Right ventricle myocardium inferior (tissue), 1 donor: Measurements from ENCODE around the gene FAM107B. TPM values are rescaled to one million over a fixed set of nuclear protein-coding genes. Genes with fewer than 3 reads are reported as not detected.

Experiments
- ATAC-seq: fragments of 200-7000 bp; cut with Tn5 transposase; one replicate; pipeline ENCODE4 v1.9.1; 2020; ENCODE audit warnings: mild to moderate bottlenecking, moderate library complexity
- DNase-seq: peaks from one replicate; pipeline ENCODE4 v3.0.0; 2021; ENCODE audit errors: missing footprints
- intact Hi-C: fragments of 100-400 bp; cut with DNase I; formaldehyde crosslinking; loops from one replicate; pipeline ENCODE4 v1.11.0; 2022
- total RNA-seq: library from RNA; stranded (reverse); fragmentation: NEBNext Ultra II Directional; extraction: Animal tissue kit (Norgen Biotek cat#: 25700); gene quantifications from one replicate; pipeline ENCODE4 v1.2.1, GENCODE V29; 2021
- donor health status: DM: no; HTN: yes; CAD: no; lungs with severe emphysema.

The FAM107B gene
- total RNA-seq, 1 donor from 2014 or later = 4.2 TPM

GRCh38 chr10:14616955-14617730, 157.6 kb downstream of the FAM107B start:
- ATAC-seq = no peak
- intact Hi-C loops = no loop called here

DNA sequence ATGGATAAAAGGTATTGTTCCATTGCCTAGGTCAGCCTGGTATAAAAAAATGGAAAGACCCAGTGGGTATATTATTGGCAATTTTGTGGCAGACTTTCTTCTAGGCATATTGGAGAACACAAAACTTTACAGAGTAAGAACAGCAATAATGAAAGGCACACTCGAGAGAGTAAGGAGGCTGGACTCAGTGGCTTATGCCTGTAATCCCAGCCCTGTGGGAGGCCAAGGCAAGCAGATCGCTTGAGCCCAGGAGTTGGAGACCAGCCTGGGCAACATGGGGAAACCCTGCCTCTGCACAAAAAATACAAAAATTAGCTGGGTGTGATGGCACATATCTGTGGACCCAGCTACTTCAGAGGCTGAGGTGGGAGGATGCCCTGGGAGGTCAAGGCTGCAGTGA, 158.2 kb downstream of the FAM107B start:
- DNase-seq (no peak), ATAC-seq (no peak)
- intact Hi-C loops = no loop called here

More at GRCh38 chr10:14616955-14617730, 157.6 kb downstream of the FAM107B start:
- DNase-seq = no peak

- DNase-seq (no peak), ATAC-seq (no peak)
- intact Hi-C loops = no loop called here
Measured at GRCh38 chr10:14613588-14613920, 161.1 kb downstream of the FAM107B start.

- intact Hi-C loops = no loop called here
- ATAC-seq (no peak), DNase-seq (no peak)
Measured at GRCh38 chr10:14612873-14613587, 161.7 kb downstream of the FAM107B start.

DNA sequence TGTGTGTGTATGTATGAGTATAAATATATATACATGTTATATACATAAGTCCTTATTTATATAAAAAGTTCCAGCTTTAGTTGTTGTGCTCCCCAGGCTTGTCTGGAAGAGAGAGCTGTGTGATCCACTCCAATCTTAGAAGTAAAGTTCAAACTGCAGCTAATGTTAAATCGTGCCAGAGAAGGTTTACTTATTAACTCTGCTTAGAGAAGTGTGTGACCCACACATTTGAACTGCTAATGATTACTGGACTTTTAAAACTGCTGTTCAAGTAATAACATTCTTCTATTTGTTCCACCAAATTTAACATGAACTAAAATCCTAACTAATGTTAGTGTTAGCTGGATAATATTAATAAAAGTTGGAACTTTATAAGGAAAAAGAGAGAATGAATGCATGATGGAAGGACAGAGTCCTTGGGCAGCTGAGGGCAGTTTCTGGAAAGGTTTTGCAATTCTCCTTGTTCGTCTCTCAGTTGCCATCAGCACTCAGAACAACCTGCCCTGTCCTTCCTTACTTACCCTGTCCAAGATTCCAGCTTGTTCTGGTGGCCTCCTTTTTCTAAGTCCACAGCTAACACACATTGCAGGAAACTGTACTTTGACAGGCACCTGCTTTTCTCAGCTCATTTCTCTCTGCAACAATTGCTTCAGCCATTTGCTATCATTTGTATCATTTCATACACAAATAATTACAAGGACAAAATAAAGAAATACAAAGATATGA, 162.6 kb downstream of the FAM107B start:
- no peak for ATAC-seq
- intact Hi-C loops = no loop called here
- no peak for DNase-seq

DNA sequence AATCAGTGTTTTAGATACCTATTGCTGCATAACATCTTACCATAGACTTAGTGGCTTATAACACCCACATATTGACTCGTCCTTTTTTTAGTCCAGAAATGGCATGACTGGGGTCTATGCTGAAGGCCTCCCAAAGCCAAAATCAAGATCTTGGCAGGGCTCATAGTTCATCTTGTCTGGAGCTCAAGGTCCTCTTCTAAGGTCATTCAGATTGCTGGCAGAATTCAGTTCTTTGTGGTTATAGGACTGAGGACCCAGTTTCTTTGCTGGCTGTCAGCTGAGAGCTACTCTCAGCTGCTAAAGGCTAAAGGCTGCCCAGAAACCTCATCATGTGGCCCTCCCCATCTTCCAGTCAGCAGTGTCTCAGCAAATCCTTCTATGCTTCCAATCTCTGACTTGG, 165.5 kb downstream of the FAM107B start:
- intact Hi-C loops = loop anchor here (10.0 kb wide), 1 partner anchor 556 kb away; the partner anchor contains the start of gene NMT2
- ATAC-seq (no peak), DNase-seq (no peak)

GRCh38 chr10:14608381-14609001, 166.2 kb downstream of the FAM107B start:
- no peak for ATAC-seq
- intact Hi-C loops = loop anchor here (10.0 kb wide), 1 partner anchor 556 kb away; the partner anchor contains the start of gene NMT2
- DNase-seq = no peak

DNA sequence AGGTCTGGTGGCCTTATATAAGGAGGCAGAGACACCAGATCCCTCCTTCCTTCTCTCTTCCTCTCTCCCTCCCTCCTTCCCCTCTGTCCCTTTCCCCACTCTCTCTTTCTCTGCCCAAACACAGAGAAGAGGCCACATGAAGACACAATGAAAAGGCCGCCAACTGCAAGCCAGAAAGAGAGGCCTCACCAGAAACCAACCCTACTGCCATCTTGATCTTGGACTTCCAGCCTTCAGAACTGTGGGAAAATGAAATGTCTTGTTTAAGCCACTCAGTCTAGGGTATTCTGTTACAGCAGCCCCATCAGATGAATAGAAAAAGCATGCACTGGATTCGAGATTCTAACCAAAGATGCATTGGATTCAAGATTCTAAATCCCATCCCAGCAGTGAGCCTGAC, 168.1 kb downstream of the FAM107B start:
- intact Hi-C loops = loop anchor here (10.0 kb wide), 1 partner anchor 558 kb away; the partner anchor contains the start of gene NMT2
- ATAC-seq (no peak), DNase-seq (no peak)

DNA sequence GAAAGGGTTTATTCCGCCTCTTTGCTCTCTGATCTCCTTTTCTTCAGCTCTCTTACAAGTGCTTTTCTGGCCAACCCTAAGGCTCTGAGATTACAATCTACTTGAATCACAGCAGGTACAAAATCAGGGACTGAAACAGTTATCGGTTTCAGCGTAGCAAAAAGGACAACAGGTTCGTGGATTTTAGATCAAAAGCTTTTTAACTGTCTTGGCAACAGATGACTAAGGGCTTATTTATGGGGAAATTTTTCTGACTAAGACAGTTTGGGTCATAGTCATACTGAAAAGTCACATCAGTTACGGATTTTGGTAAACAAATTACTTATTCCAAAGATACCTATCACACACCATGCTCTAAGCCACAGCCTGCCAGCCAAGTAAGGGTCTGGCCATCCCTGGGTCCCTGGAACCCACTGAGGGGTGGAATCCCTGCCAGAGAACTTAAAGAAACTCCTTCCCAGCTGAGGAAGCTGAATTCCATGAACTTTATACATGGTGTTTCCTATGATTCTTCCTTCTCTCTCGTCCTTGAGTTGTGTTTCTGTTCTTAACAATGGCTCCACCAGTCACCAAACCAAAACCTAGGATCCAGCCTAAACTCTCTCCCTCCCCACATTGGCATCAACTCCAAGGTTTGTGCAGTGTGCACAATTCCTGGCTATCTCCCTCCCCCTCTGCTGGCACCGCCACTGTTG, 169.3 kb downstream of the FAM107B start:
- ATAC-seq (no peak), DNase-seq (no peak)
- intact Hi-C loops = loop anchor here (10.0 kb wide), 1 partner anchor 559 kb away; the partner anchor contains the start of gene NMT2

DNA sequence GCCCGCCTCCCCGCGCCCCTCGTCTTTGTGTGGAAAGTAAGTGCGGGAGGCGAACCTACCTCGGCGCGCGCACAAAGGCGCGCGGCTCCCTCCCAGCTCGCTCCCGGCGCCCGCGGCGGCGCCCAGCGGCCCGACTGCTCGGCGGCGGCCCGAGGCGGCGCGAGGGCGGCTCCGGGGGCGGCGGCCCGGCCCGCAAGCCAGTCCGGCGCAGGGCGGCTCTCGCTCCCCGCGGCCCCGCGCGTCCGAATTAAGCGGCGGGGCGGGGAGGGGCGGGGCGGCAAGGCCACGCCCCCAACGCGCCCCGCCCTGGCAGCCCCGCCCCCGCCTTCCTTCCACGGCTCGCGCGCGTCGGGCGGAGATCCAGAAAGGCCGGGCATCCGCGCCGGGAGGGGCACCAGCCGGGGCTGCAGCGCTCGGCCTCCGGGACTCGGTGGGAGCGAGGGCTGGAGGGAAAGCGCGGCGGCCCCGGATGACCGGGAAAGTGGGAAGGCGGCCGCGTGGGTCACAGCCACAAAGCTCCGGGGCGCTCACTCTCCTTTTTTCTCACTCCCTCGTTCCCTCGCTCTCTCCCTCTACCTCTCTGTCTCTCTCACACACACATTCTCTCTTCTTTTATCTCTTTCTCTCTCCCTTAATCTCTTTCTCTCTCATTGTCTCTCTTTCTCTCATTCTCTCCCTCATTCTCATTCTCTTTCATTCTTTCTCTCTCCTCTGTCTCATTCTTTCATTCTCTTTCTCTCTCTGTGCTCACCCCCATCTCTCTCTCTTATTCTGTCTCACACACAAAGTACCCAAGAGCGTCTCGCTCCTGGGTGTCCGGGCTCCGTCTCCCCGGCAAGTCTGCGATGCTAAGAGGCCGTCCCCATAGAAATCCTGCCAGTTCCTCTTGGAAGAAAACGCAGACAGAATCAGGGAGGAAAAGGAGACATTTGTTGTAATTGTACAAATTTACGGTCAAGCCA, 170.2 kb downstream of the FAM107B start:
- intact Hi-C loops = loop anchor here (5.0 to 10.0 kb wide), 3 partner anchors 233 to 560 kb away; partner anchors contain the start of genes CDNF, HSPA14, MSANTD7 and NMT2
- DNase-seq = peak; percentile 93
- ATAC-seq = peak; percentile 98

DNA sequence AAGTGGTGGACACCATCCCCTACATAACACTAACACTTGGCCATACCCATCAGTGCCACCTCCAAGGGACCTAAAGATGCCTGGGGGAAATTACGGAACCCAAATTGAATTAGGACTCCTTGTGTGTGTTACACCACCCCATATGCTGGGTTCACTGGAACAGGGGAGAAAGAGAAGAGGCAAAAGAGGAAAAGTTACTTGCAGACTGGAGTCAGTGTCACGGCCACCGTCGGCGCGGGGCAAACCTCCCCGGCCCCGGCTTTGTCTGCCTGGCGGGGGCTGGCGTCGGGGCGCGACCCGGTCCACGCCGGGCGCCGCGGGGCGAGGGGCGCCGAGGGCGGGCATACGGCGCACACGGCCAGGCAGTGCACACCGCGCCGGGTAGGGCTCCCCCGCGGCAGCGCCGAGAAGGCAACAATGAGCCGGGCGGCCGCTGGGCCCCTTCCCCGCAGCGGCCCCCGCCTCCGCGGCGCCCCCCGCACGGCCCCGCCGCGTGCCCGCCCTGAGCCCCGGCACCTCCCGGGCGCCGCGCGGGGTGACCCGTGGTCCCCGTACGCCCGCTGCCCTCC, 171.1 kb downstream of the FAM107B start:
- DNase-seq (no peak), ATAC-seq (no peak)
- intact Hi-C loops = loop anchor here (5.0 to 10.0 kb wide), 3 partner anchors 234 to 561 kb away; partner anchors contain the start of genes CDNF, HSPA14, MSANTD7 and NMT2

GRCh38 chr10:14602807-14603533, 171.7 kb downstream of the FAM107B start:
- intact Hi-C loops = loop anchor here (5.0 to 10.0 kb wide), 3 partner anchors 234 to 562 kb away; partner anchors contain the start of genes CDNF, HSPA14, MSANTD7 and NMT2
- no peak for ATAC-seq
- no peak for DNase-seq

DNA sequence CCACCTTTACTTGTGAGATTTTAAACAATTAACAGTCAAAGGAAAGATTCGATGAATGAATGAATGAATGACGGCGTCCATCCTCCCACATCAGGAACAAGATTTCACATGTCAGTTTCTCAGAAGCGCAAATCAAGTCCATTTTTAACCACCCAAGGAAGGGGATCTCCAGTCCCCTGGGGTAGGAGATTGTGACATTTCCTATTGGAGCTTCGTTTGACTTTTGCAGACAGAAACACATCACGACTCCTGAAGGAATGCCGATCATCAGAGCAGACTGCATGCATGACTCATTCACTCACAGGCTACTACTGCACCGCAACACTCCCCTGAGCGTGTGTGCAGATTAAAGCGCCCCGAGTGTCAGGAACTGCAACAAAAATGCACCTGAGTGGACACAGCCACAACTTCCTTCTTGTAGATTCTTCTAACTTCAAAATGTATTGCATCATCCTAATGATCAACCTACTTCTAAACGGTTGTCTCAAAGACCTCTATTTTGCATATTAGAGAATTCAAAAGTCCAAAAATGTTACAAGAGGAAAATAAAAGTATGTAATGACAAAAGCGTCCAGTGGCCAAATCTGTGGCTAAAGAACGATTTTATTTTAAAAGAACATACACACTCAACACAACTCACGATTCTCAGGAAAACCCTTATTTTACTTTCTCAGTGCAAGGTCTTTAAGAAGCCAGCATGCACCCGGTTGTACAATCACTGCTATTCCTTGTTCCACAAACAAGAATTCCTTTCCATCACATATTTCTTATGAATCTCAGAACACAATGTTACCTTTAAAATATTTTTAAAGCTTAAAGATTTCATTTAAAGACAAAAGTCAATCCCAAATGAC, 172.6 kb downstream of the FAM107B start:
- intact Hi-C loops = loop anchor here (5.0 to 10.0 kb wide), 3 partner anchors 235 to 563 kb away; partner anchors contain the start of genes CDNF, HSPA14, MSANTD7 and NMT2
- ATAC-seq (no peak), DNase-seq (no peak)

DNA sequence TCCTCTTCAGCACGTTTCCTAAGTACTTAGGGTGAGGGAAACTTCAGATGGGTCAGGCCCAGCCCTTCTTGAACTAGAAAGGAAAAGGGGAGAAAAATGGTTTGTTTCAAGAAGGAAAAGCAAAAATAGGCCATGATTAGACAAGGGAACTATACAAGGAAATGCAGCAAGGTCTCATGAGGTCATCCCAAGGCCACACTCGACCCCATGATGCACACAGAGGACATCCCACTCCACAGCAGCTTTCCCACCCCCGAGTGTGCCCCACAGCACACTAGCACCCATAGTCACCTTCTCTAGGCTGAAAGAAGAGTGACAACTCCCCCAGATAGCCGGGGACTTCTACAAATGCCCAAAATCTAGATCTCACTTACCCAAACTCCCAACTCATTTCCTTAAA, 173.4 kb downstream of the FAM107B start:
- intact Hi-C loops = loop anchor here (5.0 to 10.0 kb wide), 3 partner anchors 236 to 563 kb away; partner anchors contain the start of genes CDNF, HSPA14, MSANTD7 and NMT2
- DNase-seq (no peak), ATAC-seq (no peak)

GRCh38 chr10:14600065-14600464, 174.6 kb downstream of the FAM107B start:
- DNase-seq = no peak
- ATAC-seq = no peak
- intact Hi-C loops = loop anchor here (5.0 to 10.0 kb wide), 3 partner anchors 237 to 565 kb away; partner anchors contain the start of genes CDNF, HSPA14, MSANTD7 and NMT2
